K562 (cell line): Measurements from ENCODE around the gene SEMA5A.

ENCODE experiments used
- KLF13 ChIP-seq: fragments of 450-650 bp; IDR thresholded peaks from 2 replicates; pipeline ENCODE4 v1.6.1; 2016; ENCODE audit warnings: missing genetic modification characterization, low read depth, mild to moderate bottlenecking, missing compliant biosample characterization, moderate library complexity, borderline replicate concordance
- MAZ ChIP-seq, 2 experiments: fragments of 450-650 bp in 1 of 2; sonication (generic) in 1 of 2; formaldehyde crosslinking; IDR thresholded peaks in 1 of 2; conservative IDR thresholded peaks in 1 of 2; 2 replicates each; pipeline versions ENCODE4 v1.4.0 to v1.5.0; 2020; ENCODE audit warnings: mild to moderate bottlenecking in 1 of 2, missing genetic modification reagents in 1 of 2
- NFIC ChIP-seq: fragments of 450-650 bp; IDR thresholded peaks from 2 replicates; pipeline ENCODE4 v1.6.1; 2017; ENCODE audit warnings: mild to moderate bottlenecking, inconsistent platforms
- RBBP5 ChIP-seq: fragments of 200-600 bp; sonication (generic); IDR thresholded peaks from 2 replicates; pipeline ENCODE4 v1.6.1; 2012; ENCODE audit warnings: borderline replicate concordance, mild to moderate bottlenecking, low read length, control low read depth, inconsistent platforms; ENCODE audit not compliant: insufficient read depth, poor library complexity, severe bottlenecking
- TAF1 ChIP-seq: IDR thresholded peaks from 2 replicates; pipeline ENCODE4 v1.6.1; 2011; ENCODE audit warnings: mild to moderate bottlenecking, low read length, moderate library complexity; ENCODE audit not compliant: insufficient read depth, control insufficient read depth, severe bottlenecking; ENCODE audit errors: extremely low read depth
- ZBTB8A ChIP-seq: fragments of 450-650 bp; IDR thresholded peaks from 2 replicates; pipeline ENCODE4 v1.6.1; 2018; ENCODE audit warnings: mild to moderate bottlenecking, moderate library complexity; ENCODE audit not compliant: partially characterized antibody
- ZNF384 ChIP-seq: IDR thresholded peaks from 2 replicates; pipeline ENCODE4 v1.6.1; 2012; ENCODE audit warnings: low read depth, low read length, improper control_type of control experiment

DNA sequence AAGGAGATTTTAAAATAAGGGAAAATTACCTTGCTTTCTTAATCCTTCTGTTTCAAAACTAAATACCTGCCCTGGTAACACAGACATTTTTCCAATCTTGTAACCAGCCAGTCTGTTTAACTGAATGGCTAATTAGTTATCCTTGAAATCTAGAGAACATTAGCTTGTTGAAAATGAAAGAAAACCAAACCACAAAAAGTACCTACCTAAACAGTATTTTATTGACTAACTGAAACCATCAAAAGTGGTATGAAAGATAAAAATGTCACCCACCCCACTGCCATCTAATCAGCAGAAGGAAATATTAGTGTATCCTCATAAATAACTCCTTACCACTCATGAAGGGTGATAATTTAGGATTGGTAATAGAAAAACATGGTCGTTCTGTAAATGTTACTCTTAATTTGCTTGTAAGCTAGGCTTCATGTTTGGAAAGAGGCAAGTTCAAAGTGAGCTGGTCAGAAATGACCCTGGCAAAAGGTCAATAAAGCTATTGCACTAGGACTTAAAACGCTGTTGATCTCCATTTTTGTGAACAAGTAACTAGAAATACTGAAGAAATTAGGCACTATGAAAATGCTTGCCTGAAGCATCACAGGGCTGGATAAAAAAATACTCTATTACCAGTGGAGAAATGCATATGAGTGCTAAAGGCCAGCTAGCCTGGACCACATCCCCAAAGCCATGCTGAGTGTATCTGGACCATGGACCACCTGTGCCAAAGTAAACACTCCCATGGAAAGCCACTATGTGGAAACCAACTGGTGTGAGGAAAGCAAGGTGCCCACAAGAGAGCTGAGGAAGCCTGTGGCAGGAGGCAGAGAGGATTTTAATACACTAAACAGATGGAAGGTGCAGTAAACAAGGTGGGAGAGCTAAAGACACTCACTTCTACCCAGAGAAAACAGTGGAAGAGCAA, 8.4 kb downstream of the SEMA5A start:
- TF ChIP-seq RBBP5 (no peak), ZNF384 (no peak), MAZ (CRISPR knock-in tag; conservative IDR thresholded peaks at IDR 0.05 in 1 of 2, IDR thresholded peaks at IDR 0.05 in 1 of 2) (no peak), KLF13 (tag) (no peak), NFIC (no peak), ZBTB8A (no peak), TAF1 (no peak)
